Activated naive CD4-positive, alpha-beta T cell treated with anti-CD3 and anti-CD28 coated beads, Interleukin-2, amount 50 U/mL, for 72 hours (primary cell): ENCODE results near the gene ELFN1. TPM values are rescaled to one million over a fixed set of nuclear protein-coding genes. Genes with fewer than 3 reads are reported as not detected.
A peak's percentile ranks its signal among the peaks of the same experiment; 100 is the strongest.

ENCODE experiments used
- ATAC-seq, 2 donors: fragments of 150-1000 bp; cut with Tn5 transposase; 2 replicates each; pipeline ENCODE4 v1.10.0; 2021; ENCODE audit warnings: mild to moderate bottlenecking in 2 of 2, moderate library complexity in 2 of 2
- DNase-seq, 2 donors: peaks; one replicate each; pipeline ENCODE4 v3.0.0; 2021 to 2022; ENCODE audit warnings: low spot score in 2 of 2
- H3K27ac Mint-ChIP-seq, 2 donors: one replicate each; pipeline ENCODE4 v1.8.0; 2022; ENCODE audit warnings: mild to moderate bottlenecking in 2 of 2, mixed read lengths in 2 of 2
- H3K36me3 Mint-ChIP-seq, 2 donors: one replicate each; pipeline ENCODE4 v1.8.0; 2022; ENCODE audit warnings: mixed read lengths in 2 of 2
- H3K9me3 Mint-ChIP-seq, 2 donors: one replicate each; pipeline ENCODE4 v1.8.0; 2022; ENCODE audit warnings: mixed read lengths in 2 of 2
- total RNA-seq, 2 donors: library from RNA; stranded (reverse); gene quantifications; one replicate each; pipeline ENCODE4 v1.2.3, GENCODE V29; 2022

The ELFN1 gene
- total RNA-seq, 2 donors from 2014 or later: 0.07 TPM; not detected in 1

- peaks cover 3 to 14% of the 10 kb centered on the region in 2 donors for H3K9me3 Mint-ChIP-seq
- H3K36me3 Mint-ChIP-seq: peaks cover 4 to 19% of the 10 kb centered on the region in 2 donors
- ATAC-seq: no peak
- no peak overlapping the region for H3K27ac Mint-ChIP-seq
- DNase-seq: peak in 1 of 2 donors; percentile 51
Observed at GRCh38 chr7:1706721-1707613, 36.9 kb downstream of the ELFN1 start.

- Mint-ChIP-seq H3K36me3 (peaks cover 0 to 17% of the 10 kb centered on the region in 2 donors), H3K27ac (no peak overlapping the region), H3K9me3 (peaks cover 0 to 12% of the 10 kb centered on the region in 2 donors)
- ATAC-seq (no peak), DNase-seq (peak in 1 of 2 donors; percentile 44)
Observed at GRCh38 chr7:1707756-1708595, 37.9 kb downstream of the ELFN1 start.

GRCh38 chr7:1708596-1709251 lies 38.6 kb downstream of the ELFN1 start:
- Mint-ChIP-seq H3K9me3 (peaks cover 0 to 7% of the 10 kb centered on the region in 2 donors), H3K27ac (no peak overlapping the region), H3K36me3 (peaks cover 0 to 12% of the 10 kb centered on the region in 2 donors)
- DNase-seq (no peak), ATAC-seq (no peak)

GRCh38 chr7:1709281-1709680 lies 39.2 kb downstream of the ELFN1 start:
- peaks cover 0 to 12% of the 10 kb centered on the region in 2 donors for H3K36me3 Mint-ChIP-seq
- H3K9me3 Mint-ChIP-seq: peaks cover 0 to 7% of the 10 kb centered on the region in 2 donors
- no peak overlapping the region for H3K27ac Mint-ChIP-seq
- ATAC-seq (no peak), DNase-seq (no peak)

GRCh38 chr7:1709900-1710299 lies 39.8 kb downstream of the ELFN1 start:
- Mint-ChIP-seq H3K9me3 (peaks cover 0 to 7% of the 10 kb centered on the region in 2 donors), H3K27ac (no peak overlapping the region), H3K36me3 (peaks cover 0 to 12% of the 10 kb centered on the region in 2 donors)
- no peak for DNase-seq
- ATAC-seq: no peak

GRCh38 chr7:1710936-1711335 lies 40.9 kb downstream of the ELFN1 start:
- DNase-seq (no peak), ATAC-seq (no peak)
- Mint-ChIP-seq H3K27ac (no peak overlapping the region), H3K9me3 (peaks cover 0 to 7% of the 10 kb centered on the region in 2 donors), H3K36me3 (peaks cover 0 to 12% of the 10 kb centered on the region in 2 donors)

GRCh38 chr7:1712907-1713501 lies 42.9 kb downstream of the ELFN1 start:
- Mint-ChIP-seq H3K27ac (no peak overlapping the region), H3K9me3 (peaks cover 0 to 7% of the 10 kb centered on the region in 2 donors), H3K36me3 (peaks cover 0 to 12% of the 10 kb centered on the region in 2 donors)
- ATAC-seq (no peak), DNase-seq (no peak)

GRCh38 chr7:1713502-1714484 lies 43.7 kb downstream of the ELFN1 start:
- H3K9me3 Mint-ChIP-seq: peaks cover 0 to 4% of the 10 kb centered on the region in 2 donors
- DNase-seq: no peak
- no peak for ATAC-seq
- H3K27ac Mint-ChIP-seq: no peak overlapping the region
- H3K36me3 Mint-ChIP-seq: peaks cover 0 to 10% of the 10 kb centered on the region in 2 donors

- H3K36me3 Mint-ChIP-seq: peaks cover 0 to 5% of the 10 kb centered on the region in 2 donors
- no peak overlapping the region for H3K27ac Mint-ChIP-seq
- ATAC-seq: no peak
- no peaks in the 10 kb centered on the region for H3K9me3 Mint-ChIP-seq
- DNase-seq: no peak
Observed at GRCh38 chr7:1714583-1715330, 44.7 kb downstream of the ELFN1 start.

- ATAC-seq: no peak
- DNase-seq: no peak
- Mint-ChIP-seq H3K36me3 (peaks cover 0 to 5% of the 10 kb centered on the region in 2 donors), H3K27ac (no peak overlapping the region), H3K9me3 (no peaks in the 10 kb centered on the region)
Observed at GRCh38 chr7:1715331-1715625, 45.2 kb downstream of the ELFN1 start.

- no peak for ATAC-seq
- no peaks in the 10 kb centered on the region for H3K9me3 Mint-ChIP-seq
- peaks cover 0 to 2% of the 10 kb centered on the region in 2 donors for H3K36me3 Mint-ChIP-seq
- no peak for DNase-seq
- H3K27ac Mint-ChIP-seq: no peak overlapping the region
Observed at GRCh38 chr7:1715671-1716074, 45.6 kb downstream of the ELFN1 start.

- no peak overlapping the region for H3K27ac Mint-ChIP-seq
- DNase-seq: no peak
- H3K9me3 Mint-ChIP-seq: no peaks in the 10 kb centered on the region
- peak; percentile 9 to 48 for ATAC-seq
- no peaks in the 10 kb centered on the region for H3K36me3 Mint-ChIP-seq
Observed at GRCh38 chr7:1716263-1717094, 46.4 kb downstream of the ELFN1 start.

- DNase-seq (no peak), ATAC-seq (peak in 1 of 2 donors; percentile 13)
- H3K36me3 Mint-ChIP-seq: no peaks in the 10 kb centered on the region
- no peaks in the 10 kb centered on the region for H3K9me3 Mint-ChIP-seq
- no peak overlapping the region for H3K27ac Mint-ChIP-seq
Observed at GRCh38 chr7:1717095-1717483, 47.0 kb downstream of the ELFN1 start.
